HG03575 (cell line): Measurements from ENCODE around the gene IL10RA.
A peak's percentile ranks its signal among the peaks of the same experiment; 100 is the strongest.

Source experiments
- ATAC-seq: cut with Tn5 transposase; IDR thresholded peaks from one replicate; pipeline ENCODE4 v1.9.1; 2021; ENCODE audit not compliant: unreplicated experiment, insufficient number of reproducible peaks, low FRiP score; ENCODE audit errors: extremely low read depth

Gene IL10RA

GRCh38 chr11:117983163-117983475 is 3.1 kb upstream of the IL10RA start:
- ATAC-seq, result no peak

GRCh38 chr11:117984476-117984875 is 1.7 kb upstream of the IL10RA start:
- no peak for ATAC-seq

- peak; percentile 44 for ATAC-seq
Measured at GRCh38 chr11:117986981-117987574, 884 bp downstream of the IL10RA start.

GRCh38 chr11:117989351-117990102 is 3.3 kb downstream of the IL10RA start:
- no peak for ATAC-seq

- ATAC-seq, result no peak
Measured at GRCh38 chr11:117992136-117992535, 5.9 kb downstream of the IL10RA start.

GRCh38 chr11:117992620-117993019 is 6.4 kb downstream of the IL10RA start:
- ATAC-seq, result no peak

- no peak for ATAC-seq
Measured at GRCh38 chr11:117993988-117994745, 8.0 kb downstream of the IL10RA start.

GRCh38 chr11:117995472-117995871 is 9.3 kb downstream of the IL10RA start:
- no peak for ATAC-seq

GRCh38 chr11:117996058-117996457 is 9.9 kb downstream of the IL10RA start:
- no peak for ATAC-seq

GRCh38 chr11:117997406-117997805 is 11.2 kb downstream of the IL10RA start:
- ATAC-seq, result no peak

- ATAC-seq, result peak; percentile 60
Measured at GRCh38 chr11:117997823-117998579, 11.8 kb downstream of the IL10RA start.

GRCh38 chr11:117998664-117999353 is 12.6 kb downstream of the IL10RA start:
- no peak for ATAC-seq

- ATAC-seq, result no peak
Measured at GRCh38 chr11:117999354-117999993, 13.3 kb downstream of the IL10RA start.

GRCh38 chr11:118000067-118000849 is 14.1 kb downstream of the IL10RA start:
- no peak for ATAC-seq

- ATAC-seq, result no peak
Measured at GRCh38 chr11:118000850-118001228, 14.6 kb downstream of the IL10RA start.

- no peak for ATAC-seq
Measured at GRCh38 chr11:118001494-118001971, 15.3 kb downstream of the IL10RA start.

GRCh38 chr11:118002010-118002540 is 15.9 kb downstream of the IL10RA start:
- ATAC-seq, result no peak
